Adrenal gland (tissue), 19 donors: ENCODE results near the gene FUCA2. TPM values are rescaled to one million over a fixed set of nuclear protein-coding genes. Genes with fewer than 3 reads are reported as not detected.

Experiments
- DNase-seq, 7 donors: peaks; one replicate each; pipeline ENCODE4 v3.0.0-alpha.2; 2019 to 2020
- H3K27ac ChIP-seq, 5 donors: fragments of 200-600 bp; sonication (generic) in 4 of 5; 1 replicate in 3 of 5; 2 replicates in 2 of 5; pipeline versions ENCODE4 v1.5.1 to v1.8.0; 2016 to 2020; ENCODE audit warnings: mild to moderate bottlenecking in 1 of 5
- H3K27me3 ChIP-seq: fragments of 200-600 bp; 2 replicates; pipeline ENCODE4 v1.8.0; 2021
- H3K36me3 ChIP-seq, 2 donors: fragments of 200-600 bp; replicated peaks in 1 of 2; 1 replicate in 1 of 2; 2 replicates in 1 of 2; pipeline versions ENCODE4 v1.5.1 to v1.8.0; 2018 to 2022
- H3K4me1 ChIP-seq, 2 donors: fragments of 200-600 bp; replicated peaks in 1 of 2; 1 replicate in 1 of 2; 2 replicates in 1 of 2; pipeline versions ENCODE4 v1.5.1 to v1.8.0; 2018 to 2021
- H3K4me3 ChIP-seq, 4 donors: fragments of 200-600 bp; sonication (generic) in 3 of 4; one replicate each; pipeline ENCODE4 v1.5.1; 2016 to 2018
- H3K9me3 ChIP-seq, 3 donors: fragments of 200-600 bp; sonication (generic) in 1 of 3; replicated peaks in 1 of 3; 1 replicate in 2 of 3; 2 replicates in 1 of 3; pipeline versions ENCODE4 v1.5.1 to v1.8.0; 2016 to 2021
- POLR2A ChIP-seq, 2 donors: fragments of 450-650 bp; IDR thresholded peaks; one replicate each; pipeline ENCODE4 v1.6.1; 2017; ENCODE audit warnings: antibody characterized with exemption in 2 of 2, mild to moderate bottlenecking in 2 of 2, moderate library complexity in 1 of 2
- WGBS, 4 donors: extraction: QIAGEN DNeasy Blood & Tissue Kit in 2 of 4; methylation state at CpG; one replicate each; pipeline versions ENCODE4 v1.1.5 to v1.1.7; 2013 to 2017; 5-methylcytosine and 5-hydroxymethylcytosine counted together
- intact Hi-C, 2 donors: fragments of 100-400 bp; cut with DNase I; formaldehyde crosslinking; loops; one replicate each; pipeline versions ENCODE4 v1.14.1 to v1.15.0; 2022 to 2023
- long read RNA-seq, 10 donors: library from polyadenylated mRNA in 3 of 10; unstranded in 2 of 10; stranded (forward) in 1 of 10; transcript quantifications; one replicate each; pipeline ENCODE4 v2.0.0 and lab custom pipeline, GENCODE V29; 2021 to 2026
- polyA plus RNA-seq, 3 donors: library from polyadenylated mRNA; stranded (reverse); fragments of 200-250 nt in 2 of 3; fragments of 350-450 nt in 1 of 3; fragmentation: Illumina TruSeq in 1 of 3; extraction: RNeasy Lipid Tissue Mini Kit (QIAGEN cat#74804) in 1 of 3; gene quantifications; one replicate each; pipeline ENCODE4 v1.2.3, GENCODE V29; 2013 to 2014
- total RNA-seq, 9 donors: library from RNA; depleted of rRNA in 4 of 9; stranded (reverse); fragments of >200 nt in 4 of 9; fragments of 120-200 nt in 1 of 9; fragmentation: NEBNext Ultra II Directional in 1 of 9; extraction: Animal tissue kit (Norgen Biotek cat#: 25700) in 1 of 9; gene quantifications; one replicate each; pipeline versions ENCODE4 v1.1.0 to v1.2.4, GENCODE V29; 2013 to 2023
- TF ChIP-seq, protein P1 (sequence below), 6 experiments: fragments of 450-650 bp in 4 of 6; fragments of 200-600 bp in 2 of 6; sonication (generic) in 1 of 6; IDR thresholded peaks; 1 replicate in 5 of 6; 2 replicates in 1 of 6; pipeline versions ENCODE4 v1.5.1 to v1.8.0; 2016 to 2021; ENCODE audit warnings: antibody characterized with exemption in 6 of 6, mild to moderate bottlenecking in 2 of 6, moderate library complexity in 1 of 6
- donor health status: healthy with polysubstance abuse.
- donor health status: Bipolar disorder and iron deficiency.
- donor health status: DM: yes; HTN: yes; CAD: no.
- donor health status: DM: no; HTN: no; CAD: no.
- donor health status: DM: no; HTN: no; CAD: no.
- donor health status: DM: yes; HTN: yes; CAD: no.

FUCA2 gene
- 100 to 1,000 TPM in 1 of 9 donors, 10 to 100 TPM in 8; 47.5 to 120 (median 71.3) TPM for total RNA-seq
- polyA plus RNA-seq, result 10 to 100 TPM; 28.8 to 90.2 (median 37.8) TPM
- long read RNA-seq, donor 1, transcript FUCA2-201 (7 exons, 2,356 nt), result major isoform, 46 of 88 reads
- long read RNA-seq, donor 1, partial matches to known transcripts, result 41 of 88 reads
- long read RNA-seq, donor 1, other reads (novel, unspliced or antisense), result 0 of 88 reads
- long read RNA-seq, donor 2, transcript FUCA2-201 (7 exons, 2,356 nt), result major isoform, 30 of 42 reads
- long read RNA-seq, donor 2, partial matches to known transcripts, result 12 of 42 reads
- long read RNA-seq, donor 2, other reads (novel, unspliced or antisense), result 0 of 42 reads
- long read RNA-seq, donor 3, transcript FUCA2-201 (7 exons, 2,356 nt), result major isoform, 49 of 59 reads
- long read RNA-seq, donor 3, partial matches to known transcripts, result 10 of 59 reads
- long read RNA-seq, donor 3, other reads (novel, unspliced or antisense), result 0 of 59 reads
- long read RNA-seq, donor 4, transcript FUCA2-201 (7 exons, 2,356 nt), result major isoform, 81 of 95 reads
- long read RNA-seq, donor 4, partial matches to known transcripts, result 6 of 95 reads
- long read RNA-seq, donor 4, other reads (novel, unspliced or antisense), result 8 of 95 reads
- long read RNA-seq, donor 5, transcript FUCA2-201 (7 exons, 2,356 nt), result major isoform, 187 of 213 reads
- long read RNA-seq, donor 5, partial matches to known transcripts, result 9 of 213 reads
- long read RNA-seq, donor 5, other reads (novel, unspliced or antisense), result 17 of 213 reads
- long read RNA-seq, donor 6, transcript FUCA2-201 (7 exons, 2,356 nt), result major isoform, 41 of 48 reads
- long read RNA-seq, donor 6, partial matches to known transcripts, result 3 of 48 reads
- long read RNA-seq, donor 6, other reads (novel, unspliced or antisense), result 4 of 48 reads
- long read RNA-seq, donor 7, transcript FUCA2-201 (7 exons, 2,356 nt), result major isoform, 13 of 13 reads
- long read RNA-seq, donor 7, partial matches to known transcripts, result 0 of 13 reads
- long read RNA-seq, donor 7, other reads (novel, unspliced or antisense), result 0 of 13 reads
- long read RNA-seq, donor 8, transcript FUCA2-201 (7 exons, 2,356 nt), result major isoform, 58 of 71 reads
- long read RNA-seq, donor 8, partial matches to known transcripts, result 12 of 71 reads
- long read RNA-seq, donor 8, other reads (novel, unspliced or antisense), result 0 of 71 reads
- long read RNA-seq, donor 9, transcript FUCA2-201 (7 exons, 2,356 nt), result major isoform, 40 of 47 reads
- long read RNA-seq, donor 9, partial matches to known transcripts, result 6 of 47 reads
- long read RNA-seq, donor 9, other reads (novel, unspliced or antisense), result 0 of 47 reads
- long read RNA-seq, donor 10, transcript FUCA2-201 (7 exons, 2,356 nt), result major isoform, 25 of 81 reads
- long read RNA-seq, donor 10, partial matches to known transcripts, result 56 of 81 reads
- long read RNA-seq, donor 10, other reads (novel, unspliced or antisense), result 0 of 81 reads

- peak within 1 kb of the TSS; percentile 37 to 72 (median 62) for H3K4me3 ChIP-seq
- H3K36me3 ChIP-seq, result peaks cover 0 to 6% of the 10 kb centered on the region in 2 donors
- no peaks in the 10 kb centered on the region for H3K9me3 ChIP-seq
- peaks cover 26 to 32% of the 10 kb centered on the region in 2 donors for H3K4me1 ChIP-seq
- peak; percentile 94 to 96 (median 96) for DNase-seq
- no peaks in the 10 kb centered on the region for H3K27me3 ChIP-seq
- intact Hi-C loops, result no loop called here
- 1 to 2% (median 2%) methylated on average over 17 to 63 of the region's 63 CpGs for WGBS, 4 donors
- peak within 1 kb of the TSS; percentile 47 to 92 (median 88) for H3K27ac ChIP-seq
- TF ChIP-seq POLR2A (IDR thresholded peaks at IDR 0.05), result peak; percentile 85 to 90
- TF ChIP-seq, protein P1, sequence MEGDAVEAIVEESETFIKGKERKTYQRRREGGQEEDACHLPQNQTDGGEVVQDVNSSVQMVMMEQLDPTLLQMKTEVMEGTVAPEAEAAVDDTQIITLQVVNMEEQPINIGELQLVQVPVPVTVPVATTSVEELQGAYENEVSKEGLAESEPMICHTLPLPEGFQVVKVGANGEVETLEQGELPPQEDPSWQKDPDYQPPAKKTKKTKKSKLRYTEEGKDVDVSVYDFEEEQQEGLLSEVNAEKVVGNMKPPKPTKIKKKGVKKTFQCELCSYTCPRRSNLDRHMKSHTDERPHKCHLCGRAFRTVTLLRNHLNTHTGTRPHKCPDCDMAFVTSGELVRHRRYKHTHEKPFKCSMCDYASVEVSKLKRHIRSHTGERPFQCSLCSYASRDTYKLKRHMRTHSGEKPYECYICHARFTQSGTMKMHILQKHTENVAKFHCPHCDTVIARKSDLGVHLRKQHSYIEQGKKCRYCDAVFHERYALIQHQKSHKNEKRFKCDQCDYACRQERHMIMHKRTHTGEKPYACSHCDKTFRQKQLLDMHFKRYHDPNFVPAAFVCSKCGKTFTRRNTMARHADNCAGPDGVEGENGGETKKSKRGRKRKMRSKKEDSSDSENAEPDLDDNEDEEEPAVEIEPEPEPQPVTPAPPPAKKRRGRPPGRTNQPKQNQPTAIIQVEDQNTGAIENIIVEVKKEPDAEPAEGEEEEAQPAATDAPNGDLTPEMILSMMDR (IDR thresholded peaks at IDR 0.05), result peak in 2 of 6 experiments; percentile 22 to 23
Observed at GRCh38 chr6:143510991-143511891, at the start of gene FUCA2. Gene FUCA2 (minus strand): TSS chr6:143511720. CDS start chr6:143511634, 86 bp downstream.

- no peak for TF ChIP-seq POLR2A (IDR thresholded peaks at IDR 0.05)
- TF ChIP-seq, protein P1 (IDR thresholded peaks at IDR 0.05), result no peak
- Histone ChIP-seq H3K27me3 (no peaks in the 10 kb centered on the region), H3K9me3 (no peaks in the 10 kb centered on the region), H3K27ac (no peak overlapping the region), H3K36me3 (no peaks in the 10 kb centered on the region), H3K4me1 (no peaks in the 10 kb centered on the region), H3K4me3 (no peak overlapping the region)
- WGBS, 4 donors, result 80 to 88% (median 84%) methylated on average over 8 to 9 of the region's 9 CpGs
- no peak for DNase-seq
- intact Hi-C loops, result no loop called here
Observed at GRCh38 chr6:143561105-143561704, 49.7 kb upstream of the FUCA2 start.

DNA sequence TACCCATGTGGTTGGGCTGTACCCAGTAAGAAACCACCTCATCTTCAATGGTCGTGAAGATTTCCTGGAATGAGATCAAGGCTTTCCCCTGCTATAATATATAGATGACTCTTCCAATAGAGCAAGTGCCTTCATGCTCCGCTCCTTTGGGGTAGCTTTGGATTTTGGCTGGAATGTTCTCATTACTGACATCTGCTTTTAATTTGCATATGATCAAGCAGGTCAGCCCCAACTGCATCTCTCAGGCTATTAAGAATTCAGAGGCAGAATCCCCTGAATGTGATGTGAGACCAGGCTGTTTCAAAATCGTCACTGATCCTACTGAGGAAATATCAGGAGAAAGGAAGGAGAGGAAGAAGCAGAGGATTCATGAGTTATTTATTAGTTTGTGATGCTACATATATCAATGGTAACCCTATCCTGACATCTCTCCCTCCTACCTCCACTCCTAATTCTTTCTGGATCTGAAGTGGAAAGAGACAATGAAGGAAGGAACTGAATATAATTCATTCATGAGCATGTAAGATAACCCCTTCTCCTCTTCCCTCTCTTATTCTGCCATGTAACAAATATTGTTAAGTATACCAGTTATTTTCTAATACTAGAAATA lies 47.6 kb upstream of the FUCA2 start:
- no peaks in the 10 kb centered on the region for H3K9me3 ChIP-seq
- H3K36me3 ChIP-seq, result no peaks in the 10 kb centered on the region
- DNase-seq, result no peak
- no peak overlapping the region for H3K27ac ChIP-seq
- WGBS, 4 donors, result 72 to 85% (median 80%) methylated on average over 3 of the region's 3 CpGs
- H3K27me3 ChIP-seq, result no peaks in the 10 kb centered on the region
- TF ChIP-seq, protein P1 (IDR thresholded peaks at IDR 0.05), result no peak
- TF ChIP-seq POLR2A (IDR thresholded peaks at IDR 0.05), result no peak
- intact Hi-C loops, result no loop called here
- H3K4me3 ChIP-seq, result no peak overlapping the region
- H3K4me1 ChIP-seq, result no peaks in the 10 kb centered on the region
